Spleen (tissue), 7 donors: ENCODE measurements around the gene SMIM29.

ENCODE experiments used
- POLR2A ChIP-seq, 3 donors: fragments of 450-650 bp; IDR thresholded peaks; one replicate each; pipeline ENCODE4 v1.5.1; 2017; ENCODE audit warnings: antibody characterized with exemption in 3 of 3, mild to moderate bottlenecking in 1 of 3
- POLR2AphosphoS5 ChIP-seq, 3 donors: sonication (generic); formaldehyde crosslinking; IDR thresholded peaks; one replicate each; pipeline ENCODE4 v1.5.1; 2017; ENCODE audit warnings: antibody characterized with exemption in 3 of 3
- TF ChIP-seq, protein P1 (sequence below), 11 experiments: fragments of 200-600 bp in 7 of 11; fragments of 450-650 bp in 4 of 11; sonication (generic) in 4 of 11; IDR thresholded peaks in 8 of 11; conservative IDR thresholded peaks in 3 of 11; 1 replicate in 7 of 11; 2 replicates in 4 of 11; pipeline versions ENCODE4 v1.4.0 to v1.8.0; 2016 to 2021; ENCODE audit warnings: antibody characterized with exemption in 11 of 11, inconsistent platforms in 4 of 11, mild to moderate bottlenecking in 1 of 11
- donor health status: DM: no; HTN: no; CAD: no; lungs with moderate emphysema.
- donor health status: DM: no; HTN: no; CAD: no.
- donor health status: DM: no; HTN: no; CAD: no.

DNA sequence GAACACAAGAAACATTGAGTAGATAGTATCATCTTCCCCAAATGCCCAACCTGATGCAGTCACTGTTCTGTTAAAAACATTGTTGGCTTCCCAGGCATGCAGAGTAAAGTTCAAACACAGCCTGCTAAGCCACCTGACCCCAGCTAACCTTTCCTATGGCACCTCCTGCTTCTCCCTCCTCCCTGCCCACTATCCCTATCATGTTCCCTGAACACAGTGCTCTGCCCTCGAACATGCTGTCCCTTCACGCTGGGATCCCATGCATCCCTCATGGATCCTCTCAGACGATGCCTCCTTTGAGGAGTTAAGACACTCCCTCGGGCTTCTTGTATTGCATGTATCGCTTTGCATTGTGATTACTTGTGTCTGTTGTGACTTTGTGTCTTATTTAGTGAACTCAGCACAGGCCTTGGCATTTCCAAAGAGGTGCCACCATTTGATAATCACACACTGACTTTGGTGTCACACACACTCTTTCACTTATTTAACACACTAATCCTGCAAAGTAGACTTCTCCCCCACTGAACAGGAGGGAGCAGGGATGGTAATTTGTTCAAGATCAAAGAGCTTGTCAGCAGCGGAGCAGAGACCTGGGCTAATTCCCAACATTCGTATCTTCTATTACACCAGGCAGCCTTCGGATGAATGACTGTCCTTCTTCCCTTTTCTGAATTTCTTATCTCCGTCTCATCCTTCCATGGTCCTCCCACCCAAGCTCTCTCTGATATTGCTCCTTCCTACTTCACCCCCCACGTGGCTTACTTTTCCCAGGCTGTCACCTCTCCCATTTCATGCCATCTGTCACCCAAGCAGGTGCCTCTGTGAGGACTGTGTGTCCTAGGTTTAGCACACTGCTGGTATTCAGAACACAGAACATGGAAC lies 28.3 kb upstream of the SMIM29 start:
- TF ChIP-seq, protein P1, sequence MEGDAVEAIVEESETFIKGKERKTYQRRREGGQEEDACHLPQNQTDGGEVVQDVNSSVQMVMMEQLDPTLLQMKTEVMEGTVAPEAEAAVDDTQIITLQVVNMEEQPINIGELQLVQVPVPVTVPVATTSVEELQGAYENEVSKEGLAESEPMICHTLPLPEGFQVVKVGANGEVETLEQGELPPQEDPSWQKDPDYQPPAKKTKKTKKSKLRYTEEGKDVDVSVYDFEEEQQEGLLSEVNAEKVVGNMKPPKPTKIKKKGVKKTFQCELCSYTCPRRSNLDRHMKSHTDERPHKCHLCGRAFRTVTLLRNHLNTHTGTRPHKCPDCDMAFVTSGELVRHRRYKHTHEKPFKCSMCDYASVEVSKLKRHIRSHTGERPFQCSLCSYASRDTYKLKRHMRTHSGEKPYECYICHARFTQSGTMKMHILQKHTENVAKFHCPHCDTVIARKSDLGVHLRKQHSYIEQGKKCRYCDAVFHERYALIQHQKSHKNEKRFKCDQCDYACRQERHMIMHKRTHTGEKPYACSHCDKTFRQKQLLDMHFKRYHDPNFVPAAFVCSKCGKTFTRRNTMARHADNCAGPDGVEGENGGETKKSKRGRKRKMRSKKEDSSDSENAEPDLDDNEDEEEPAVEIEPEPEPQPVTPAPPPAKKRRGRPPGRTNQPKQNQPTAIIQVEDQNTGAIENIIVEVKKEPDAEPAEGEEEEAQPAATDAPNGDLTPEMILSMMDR (IDR thresholded peaks at IDR 0.05 in 8 of 11, conservative IDR thresholded peaks at IDR 0.05 in 3 of 11) = no peak
- TF ChIP-seq POLR2A (IDR thresholded peaks at IDR 0.05) (no peak), POLR2AphosphoS5 (IDR thresholded peaks at IDR 0.05) (no peak)
